WTC11 (cell line): ENCODE measurements around the gene RAB11B.

Experiments used
- CREM ChIP-seq: sonication (generic); formaldehyde crosslinking; IDR thresholded peaks from 2 replicates; pipeline ENCODE4 v1.8.1; 2022; ENCODE audit warnings: mild to moderate bottlenecking, missing genetic modification reagents, moderate library complexity
- JUN ChIP-seq: sonication (generic); formaldehyde crosslinking; IDR thresholded peaks from 2 replicates; pipeline ENCODE4 v1.8.0; 2023; ENCODE audit warnings: mild to moderate bottlenecking, missing genetic modification reagents
- ZNF416 ChIP-seq: fragments of 250-450 bp; sonication (Bioruptor Pico); IDR thresholded peaks from 2 replicates; pipeline ENCODE4 v1.9.0; 2021; ENCODE audit warnings: mild to moderate bottlenecking, inconsistent platforms
- TF ChIP-seq, protein P1 (sequence below): fragments of 200-600 bp; IDR thresholded peaks from 2 replicates; pipeline ENCODE4 v1.8.0; 2022; ENCODE audit warnings: antibody characterized with exemption
- TF ChIP-seq, protein P2 (sequence below): sonication (generic); formaldehyde crosslinking; IDR thresholded peaks from 2 replicates; pipeline ENCODE4 v1.8.0; 2022; ENCODE audit warnings: mild to moderate bottlenecking, missing genetic modification reagents
- TF ChIP-seq, protein P3 (sequence below): sonication (generic); formaldehyde crosslinking; IDR thresholded peaks from 2 replicates; pipeline ENCODE4 v1.8.1; 2023; ENCODE audit warnings: mild to moderate bottlenecking, missing genetic modification reagents, moderate library complexity

DNA sequence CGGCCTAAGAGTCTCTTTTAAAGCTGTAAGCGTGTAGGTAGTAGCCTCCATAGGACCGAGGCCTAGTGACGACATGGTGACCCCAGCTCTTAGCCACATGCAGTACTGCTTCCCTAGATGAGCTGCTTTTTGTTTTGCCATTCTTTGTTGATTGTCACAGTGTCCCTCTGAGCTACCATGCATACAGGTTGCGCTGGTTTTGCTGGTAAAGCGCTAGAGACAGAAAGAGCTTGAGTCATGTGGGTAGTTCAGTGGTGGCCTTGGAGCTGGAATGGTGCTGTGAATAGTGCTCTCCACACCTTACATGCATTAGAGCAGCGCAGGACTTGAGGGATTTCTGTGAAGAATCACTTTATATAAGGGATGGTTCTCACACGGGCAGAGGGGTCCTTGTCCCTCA is 59.7 kb downstream of the RAB11B start:
- TF ChIP-seq, protein P1, sequence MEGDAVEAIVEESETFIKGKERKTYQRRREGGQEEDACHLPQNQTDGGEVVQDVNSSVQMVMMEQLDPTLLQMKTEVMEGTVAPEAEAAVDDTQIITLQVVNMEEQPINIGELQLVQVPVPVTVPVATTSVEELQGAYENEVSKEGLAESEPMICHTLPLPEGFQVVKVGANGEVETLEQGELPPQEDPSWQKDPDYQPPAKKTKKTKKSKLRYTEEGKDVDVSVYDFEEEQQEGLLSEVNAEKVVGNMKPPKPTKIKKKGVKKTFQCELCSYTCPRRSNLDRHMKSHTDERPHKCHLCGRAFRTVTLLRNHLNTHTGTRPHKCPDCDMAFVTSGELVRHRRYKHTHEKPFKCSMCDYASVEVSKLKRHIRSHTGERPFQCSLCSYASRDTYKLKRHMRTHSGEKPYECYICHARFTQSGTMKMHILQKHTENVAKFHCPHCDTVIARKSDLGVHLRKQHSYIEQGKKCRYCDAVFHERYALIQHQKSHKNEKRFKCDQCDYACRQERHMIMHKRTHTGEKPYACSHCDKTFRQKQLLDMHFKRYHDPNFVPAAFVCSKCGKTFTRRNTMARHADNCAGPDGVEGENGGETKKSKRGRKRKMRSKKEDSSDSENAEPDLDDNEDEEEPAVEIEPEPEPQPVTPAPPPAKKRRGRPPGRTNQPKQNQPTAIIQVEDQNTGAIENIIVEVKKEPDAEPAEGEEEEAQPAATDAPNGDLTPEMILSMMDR, result no peak
- TF ChIP-seq, protein P2, sequence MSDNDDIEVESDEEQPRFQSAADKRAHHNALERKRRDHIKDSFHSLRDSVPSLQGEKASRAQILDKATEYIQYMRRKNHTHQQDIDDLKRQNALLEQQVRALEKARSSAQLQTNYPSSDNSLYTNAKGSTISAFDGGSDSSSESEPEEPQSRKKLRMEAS, result no peak
- no peak for TF ChIP-seq JUN (CRISPR knock-in tag)
- TF ChIP-seq, protein P3, sequence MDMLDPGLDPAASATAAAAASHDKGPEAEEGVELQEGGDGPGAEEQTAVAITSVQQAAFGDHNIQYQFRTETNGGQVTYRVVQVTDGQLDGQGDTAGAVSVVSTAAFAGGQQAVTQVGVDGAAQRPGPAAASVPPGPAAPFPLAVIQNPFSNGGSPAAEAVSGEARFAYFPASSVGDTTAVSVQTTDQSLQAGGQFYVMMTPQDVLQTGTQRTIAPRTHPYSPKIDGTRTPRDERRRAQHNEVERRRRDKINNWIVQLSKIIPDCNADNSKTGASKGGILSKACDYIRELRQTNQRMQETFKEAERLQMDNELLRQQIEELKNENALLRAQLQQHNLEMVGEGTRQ (CRISPR knock-in tag), result no peak
- no peak for TF ChIP-seq CREM (CRISPR knock-in tag)
- TF ChIP-seq ZNF416 (CRISPR knock-in tag), result no peak
